ENCODE data around the gene S100A9. TPM values are rescaled to one million over a fixed set of nuclear protein-coding genes. Genes with fewer than 3 reads are reported as not detected.
"Not testable (repeated sequence)": the region's sequence is repeated elsewhere in the genome, so short reads cannot be mapped to it uniquely, and the experiment has no call there.

S100A9 gene
- total RNA-seq, 1 donor from 2014 or later: 4.2 TPM

DNA sequence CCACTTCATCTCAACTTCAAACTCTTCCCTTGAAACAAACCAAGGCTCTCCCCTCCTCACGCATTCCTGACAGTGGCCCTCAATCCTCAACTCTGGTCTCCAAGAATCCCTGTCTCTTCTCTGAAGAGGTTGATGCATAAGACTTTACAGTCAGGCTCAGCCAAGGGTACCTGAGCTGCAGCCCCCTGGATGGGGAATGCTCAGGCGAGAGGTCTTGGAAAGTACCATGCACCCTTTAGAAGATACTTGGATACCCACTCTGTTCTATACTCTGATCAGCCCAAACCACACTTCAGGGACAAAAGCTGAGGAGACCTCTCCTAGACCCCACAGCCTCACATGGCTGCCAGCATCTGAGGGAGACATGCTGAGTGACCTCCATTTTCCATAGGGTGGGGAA, 44.4 kb upstream of the S100A9 start:
- H3K4me1 Mint-ChIP-seq: no peaks in the 10 kb centered on the region
- TF ChIP-seq, protein P1, sequence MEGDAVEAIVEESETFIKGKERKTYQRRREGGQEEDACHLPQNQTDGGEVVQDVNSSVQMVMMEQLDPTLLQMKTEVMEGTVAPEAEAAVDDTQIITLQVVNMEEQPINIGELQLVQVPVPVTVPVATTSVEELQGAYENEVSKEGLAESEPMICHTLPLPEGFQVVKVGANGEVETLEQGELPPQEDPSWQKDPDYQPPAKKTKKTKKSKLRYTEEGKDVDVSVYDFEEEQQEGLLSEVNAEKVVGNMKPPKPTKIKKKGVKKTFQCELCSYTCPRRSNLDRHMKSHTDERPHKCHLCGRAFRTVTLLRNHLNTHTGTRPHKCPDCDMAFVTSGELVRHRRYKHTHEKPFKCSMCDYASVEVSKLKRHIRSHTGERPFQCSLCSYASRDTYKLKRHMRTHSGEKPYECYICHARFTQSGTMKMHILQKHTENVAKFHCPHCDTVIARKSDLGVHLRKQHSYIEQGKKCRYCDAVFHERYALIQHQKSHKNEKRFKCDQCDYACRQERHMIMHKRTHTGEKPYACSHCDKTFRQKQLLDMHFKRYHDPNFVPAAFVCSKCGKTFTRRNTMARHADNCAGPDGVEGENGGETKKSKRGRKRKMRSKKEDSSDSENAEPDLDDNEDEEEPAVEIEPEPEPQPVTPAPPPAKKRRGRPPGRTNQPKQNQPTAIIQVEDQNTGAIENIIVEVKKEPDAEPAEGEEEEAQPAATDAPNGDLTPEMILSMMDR (IDR thresholded peaks at IDR 0.05; ENCODE audit: unreplicated experiment): no peak
- peaks cover 16% of the 10 kb centered on the region for H3K27me3 Mint-ChIP-seq (ENCODE audit: low read depth)
- peaks cover 7% of the 10 kb centered on the region for H3K9me3 Mint-ChIP-seq
- no peak for DNase-seq (ENCODE audit: low spot score in 2 of 2, unreplicated experiment in 2 of 2)
- no peaks in the 10 kb centered on the region for H3K36me3 Mint-ChIP-seq
- H3K4me3 Mint-ChIP-seq: no peak overlapping the region
- no peak overlapping the region for H3K27ac Mint-ChIP-seq

DNA sequence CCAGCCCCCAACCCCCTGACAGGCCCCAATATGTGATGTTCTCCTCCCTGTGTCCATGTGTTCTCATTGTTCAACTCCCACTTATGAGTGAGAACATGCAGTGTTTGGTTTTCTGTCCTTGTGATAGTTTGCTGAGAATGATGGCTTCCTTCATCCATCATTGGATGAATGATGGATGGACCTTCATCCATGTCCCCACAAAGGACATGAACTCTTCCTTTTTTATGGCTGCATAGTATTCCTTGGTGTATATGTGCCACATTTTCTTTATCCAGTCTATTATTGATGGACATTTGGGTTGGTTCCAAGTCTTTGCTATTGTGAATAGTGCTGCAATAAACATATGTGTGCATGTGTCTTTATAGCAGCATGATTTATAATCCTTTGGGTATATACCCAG, 43.3 kb upstream of the S100A9 start:
- peaks cover 19% of the 10 kb centered on the region for H3K27me3 Mint-ChIP-seq (ENCODE audit: low read depth)
- not testable (repeated sequence) for H3K9me3 Mint-ChIP-seq; H3K27ac Mint-ChIP-seq; H3K36me3 Mint-ChIP-seq; DNase-seq (ENCODE audit: low spot score in 2 of 2, unreplicated experiment in 2 of 2); H3K4me3 Mint-ChIP-seq; H3K4me1 Mint-ChIP-seq

DNA sequence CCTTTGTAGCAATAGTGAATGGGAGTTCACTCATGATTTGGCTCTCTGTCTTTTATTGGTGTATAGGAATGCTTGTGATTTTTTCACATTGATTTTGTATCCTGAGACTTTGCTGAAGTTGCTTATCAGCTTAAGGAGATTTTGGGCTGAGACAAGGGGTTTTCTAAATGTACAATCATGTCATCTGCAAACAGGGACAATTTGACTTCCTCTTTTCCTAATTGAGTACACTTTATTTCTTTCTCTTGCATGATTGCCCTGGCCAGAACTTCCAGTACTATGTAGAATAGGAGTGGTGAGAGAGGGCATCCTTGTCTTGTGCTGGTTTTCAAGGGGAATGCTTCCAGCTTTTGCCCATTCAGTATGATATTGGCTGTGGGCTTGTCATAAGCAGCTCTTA, 41.6 kb upstream of the S100A9 start:
- not testable (repeated sequence) for H3K27ac Mint-ChIP-seq; DNase-seq (ENCODE audit: low spot score in 2 of 2, unreplicated experiment in 2 of 2); H3K4me3 Mint-ChIP-seq; H3K9me3 Mint-ChIP-seq; H3K4me1 Mint-ChIP-seq; H3K36me3 Mint-ChIP-seq
- peaks cover 19% of the 10 kb centered on the region for H3K27me3 Mint-ChIP-seq (ENCODE audit: low read depth)

DNA sequence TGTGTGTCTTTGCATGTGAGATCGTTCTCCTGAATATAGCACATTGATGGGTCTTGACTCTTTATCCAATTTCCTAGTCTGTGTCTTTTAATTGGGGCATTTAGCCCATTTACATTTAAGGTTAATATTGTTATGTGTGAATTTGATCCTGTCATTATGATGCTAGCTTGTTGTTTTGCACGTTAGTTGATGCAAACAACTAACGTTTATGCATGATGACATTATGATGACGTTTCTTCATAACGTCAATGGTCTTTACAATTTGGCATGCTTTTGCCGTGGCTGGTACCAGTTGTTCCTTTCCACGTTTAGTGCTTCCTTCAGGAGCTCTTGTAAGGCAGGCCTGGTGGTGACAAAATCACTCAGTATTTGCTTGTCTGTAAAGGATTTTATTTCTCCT, 39.5 kb upstream of the S100A9 start:
- H3K4me3 Mint-ChIP-seq; DNase-seq (ENCODE audit: low spot score in 2 of 2, unreplicated experiment in 2 of 2); H3K4me1 Mint-ChIP-seq; H3K27ac Mint-ChIP-seq; H3K36me3 Mint-ChIP-seq: not testable (repeated sequence)
- Mint-ChIP-seq H3K27me3 (ENCODE audit: low read depth) (peaks cover 18% of the 10 kb centered on the region), H3K9me3 (peaks cover 28% of the 10 kb centered on the region)

DNA sequence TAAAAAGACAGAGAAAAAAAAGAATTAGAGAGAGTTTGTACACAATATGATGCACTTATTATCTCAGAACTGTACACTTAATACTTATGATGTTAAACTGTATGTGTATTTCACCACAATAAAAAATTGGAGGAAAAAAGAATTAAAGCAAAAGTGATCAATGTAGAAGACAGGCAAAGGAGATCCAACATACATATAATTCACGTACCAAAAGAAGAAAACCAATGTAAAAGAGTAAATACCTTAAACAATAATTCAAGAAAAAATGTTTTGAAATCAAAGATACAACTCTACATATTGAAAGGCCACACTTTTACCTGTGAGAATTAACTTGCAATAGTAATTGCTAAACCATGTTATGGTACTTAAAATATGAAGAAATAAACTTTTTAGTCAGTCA, 35.1 kb upstream of the S100A9 start:
- Mint-ChIP-seq H3K27me3 (ENCODE audit: low read depth) (peaks cover 13% of the 10 kb centered on the region), H3K36me3 (no peaks in the 10 kb centered on the region), H3K9me3 (peaks cover 44% of the 10 kb centered on the region), H3K27ac (no peak overlapping the region), H3K4me1 (no peaks in the 10 kb centered on the region), H3K4me3 (no peak overlapping the region)
- TF ChIP-seq, protein P1 (IDR thresholded peaks at IDR 0.05; ENCODE audit: unreplicated experiment): no peak
- DNase-seq (ENCODE audit: low spot score in 2 of 2, unreplicated experiment in 2 of 2): no peak

DNA sequence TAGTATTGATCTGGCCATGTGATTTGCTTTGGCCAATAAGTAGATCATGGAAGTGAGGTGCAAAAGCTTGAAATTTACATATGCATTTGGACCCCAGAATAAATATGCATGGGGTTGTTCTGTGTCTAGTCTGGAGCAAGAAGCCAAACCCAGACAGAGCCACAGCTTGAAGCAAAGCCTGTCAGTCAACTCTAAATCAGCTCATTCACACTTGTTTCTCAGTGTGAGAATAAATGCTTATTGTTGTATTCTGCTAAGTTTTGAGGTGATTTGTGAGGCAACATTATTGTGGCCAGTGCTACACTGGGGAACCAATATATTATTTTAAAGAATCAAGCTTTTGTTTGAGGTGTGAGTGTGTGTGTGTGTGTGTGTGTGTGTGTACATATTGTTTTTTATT, 32.7 kb upstream of the S100A9 start:
- TF ChIP-seq, protein P1 (IDR thresholded peaks at IDR 0.05; ENCODE audit: unreplicated experiment): no peak
- Mint-ChIP-seq H3K4me1 (no peaks in the 10 kb centered on the region), H3K27me3 (ENCODE audit: low read depth) (no peaks in the 10 kb centered on the region), H3K9me3 (peaks cover 65% of the 10 kb centered on the region), H3K4me3 (no peak overlapping the region), H3K36me3 (no peaks in the 10 kb centered on the region), H3K27ac (no peak overlapping the region)
- DNase-seq (ENCODE audit: low spot score in 2 of 2, unreplicated experiment in 2 of 2): no peak

DNA sequence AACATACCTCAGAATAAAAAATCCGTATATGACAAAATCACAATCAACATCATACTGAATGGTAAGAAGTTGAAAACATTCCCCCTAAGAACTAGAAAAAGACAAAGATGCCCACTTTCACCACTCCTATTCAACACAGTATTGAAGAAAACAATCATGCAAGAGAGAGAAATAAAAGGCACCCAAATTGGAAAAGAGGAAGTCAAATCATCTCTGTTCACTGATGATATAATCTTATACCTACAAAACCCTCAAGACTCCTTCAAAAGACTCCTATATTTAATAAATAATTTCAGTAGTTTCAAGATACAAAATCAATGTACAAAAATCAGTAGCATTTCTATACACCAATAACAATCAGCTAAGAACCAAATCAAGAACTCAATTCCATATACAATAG, 23.8 kb upstream of the S100A9 start:
- TF ChIP-seq, protein P1 (IDR thresholded peaks at IDR 0.05; ENCODE audit: unreplicated experiment): no peak
- Mint-ChIP-seq H3K4me3 (no peak overlapping the region), H3K4me1 (no peaks in the 10 kb centered on the region), H3K9me3 (peaks cover 44% of the 10 kb centered on the region), H3K27ac (no peak overlapping the region), H3K36me3 (no peaks in the 10 kb centered on the region), H3K27me3 (ENCODE audit: low read depth) (peaks cover 27% of the 10 kb centered on the region)
- DNase-seq (ENCODE audit: low spot score in 2 of 2, unreplicated experiment in 2 of 2): no peak
